ENCODE results near the gene ANKMY1. TPM values are rescaled to one million over a fixed set of nuclear protein-coding genes. Genes with fewer than 3 reads are reported as not detected.

ANKMY1 gene
- total and polyA plus RNA-seq, 8 donors, result 3.1 to 79.4 (median 9.7) TPM

GRCh38 chr2:240462707-240463273 lies 95.0 kb downstream of the ANKMY1 start:
- TF ChIP-seq POLR2A (IDR thresholded peaks at IDR 0.05) (no peak), POLR2AphosphoS5 (IDR thresholded peaks at IDR 0.05) (no peak), CTCF (IDR thresholded peaks at IDR 0.05) (no peak), EP300 (IDR thresholded peaks at IDR 0.05) (no peak)
- WGBS, 5 donors, result 87 to 95% (median 93%) methylated on average over 7 to 16 of the region's 16 CpGs
- intact Hi-C loops (cut with DNase I; ENCODE audit: low total_unique reads), result no loop called here
- Histone ChIP-seq H3K36me3 (peaks cover 0 to 77% (median 48%) of the 10 kb centered on the region in 4 donors), H3K4me3 (no peak overlapping the region), H3K9me3 (no peaks in the 10 kb centered on the region), H3K27ac (no peak overlapping the region), H3K27me3 (no peaks in the 10 kb centered on the region), H3K4me1 (no peaks in the 10 kb centered on the region)
- peak in 1 of 2 donors; percentile 2 for DNase-seq

- no peak overlapping the region for H3K4me3 ChIP-seq
- intact Hi-C loops (cut with DNase I; ENCODE audit: low total_unique reads), result no loop called here
- WGBS, 5 donors, result 93 to 97% (median 95%) methylated on average over 29 to 41 of the region's 41 CpGs
- H3K4me1 ChIP-seq, result peaks cover 0 to 1% (median under 1%) of the 10 kb centered on the region in 4 donors
- no peaks in the 10 kb centered on the region for H3K9me3 ChIP-seq
- TF ChIP-seq CTCF (IDR thresholded peaks at IDR 0.05) (no peak), POLR2AphosphoS5 (IDR thresholded peaks at IDR 0.05) (no peak)
- H3K27ac ChIP-seq, result no peak overlapping the region
- DNase-seq, result no peak
- H3K36me3 ChIP-seq, result peaks cover 0 to 77% (median 48%) of the 10 kb centered on the region in 4 donors
- H3K27me3 ChIP-seq, result peaks cover 0 to 5% (median 0%) of the 10 kb centered on the region in 3 donors
These were observed 95.6 kb downstream of the ANKMY1 start for GRCh38 chr2:240462073-240462706.

GRCh38 chr2:240461471-240462072 lies 96.2 kb downstream of the ANKMY1 start:
- Histone ChIP-seq H3K4me1 (peaks cover 0 to 7% (median 6%) of the 10 kb centered on the region in 4 donors), H3K9me3 (no peaks in the 10 kb centered on the region), H3K36me3 (peaks cover 0 to 70% (median 47%) of the 10 kb centered on the region in 4 donors), H3K27me3 (peaks cover 0 to 11% (median 1%) of the 10 kb centered on the region in 3 donors), H3K27ac (no peak overlapping the region), H3K4me3 (no peak overlapping the region)
- intact Hi-C loops (cut with DNase I; ENCODE audit: low total_unique reads), result no loop called here
- TF ChIP-seq CTCF (IDR thresholded peaks at IDR 0.05) (no peak), EP300 (IDR thresholded peaks at IDR 0.05) (no peak), POLR2A (IDR thresholded peaks at IDR 0.05) (no peak), POLR2AphosphoS5 (IDR thresholded peaks at IDR 0.05) (no peak)
- 91 to 96% (median 94%) methylated on average over 9 to 17 of the region's 17 CpGs for WGBS, 5 donors
- DNase-seq, result no peak

- H3K36me3 ChIP-seq, result peaks cover 0 to 64% (median 43%) of the 10 kb centered on the region in 4 donors
- H3K4me3 ChIP-seq, result no peak overlapping the region
- WGBS, 5 donors, result 78 to 93% (median 89%) methylated on average over 2 to 16 of the region's 16 CpGs
- no peak overlapping the region for H3K27ac ChIP-seq
- peaks cover 3 to 14% (median 13%) of the 10 kb centered on the region in 4 donors for H3K4me1 ChIP-seq
- H3K9me3 ChIP-seq, result no peaks in the 10 kb centered on the region
- no peak for DNase-seq
- peaks cover 0 to 18% (median 8%) of the 10 kb centered on the region in 3 donors for H3K27me3 ChIP-seq
- intact Hi-C loops (cut with DNase I; ENCODE audit: low total_unique reads), result no loop called here
- TF ChIP-seq POLR2A (IDR thresholded peaks at IDR 0.05) (no peak), POLR2AphosphoS5 (IDR thresholded peaks at IDR 0.05) (no peak)
These were observed 96.9 kb downstream of the ANKMY1 start for GRCh38 chr2:240460781-240461431.

Measured in stomach (tissue), 9 donors.